ENCODE measurements around the gene LPCAT4. TPM values are rescaled to one million over a fixed set of nuclear protein-coding genes. Genes with fewer than 3 reads are reported as not detected.
"Not testable (repeated sequence)": the region's sequence is repeated elsewhere in the genome, so short reads cannot be mapped to it uniquely, and the experiment has no call there.

LPCAT4 gene
- total and polyA plus RNA-seq, 2 donors (not counting 3 experiments of a cell fraction or from before 2014, with no cell fraction given): 49.3 to 51.3 TPM

GRCh38 chr15:34353627-34354026, 13.4 kb downstream of the LPCAT4 start:
- H3K27ac ChIP-seq (ENCODE audit: insufficient read depth, low read depth, low read length): no peak overlapping the region
- H3K4me1 ChIP-seq (ENCODE audit: control insufficient read depth, extremely low read depth, insufficient read depth, low read length): no peaks in the 10 kb centered on the region
- ChIA-PET POLR2A (interaction anchor here (0.5 kb wide), 1 partner anchor 10 kb away, joined by 4 read pairs; no protein-coding TSS in a partner anchor), CTCF (interaction anchor here (1.0 to 3.2 kb wide), 3 partner anchors 10 to 113 kb away, joined by 3 to 16 read pairs (median 6); partner anchors contain the start of genes LPCAT4, NOP10 and NUTM1)
- no peak overlapping the region for H3K4me3 ChIP-seq (replicated peaks in 1 of 3; ENCODE audit: insufficient read depth in 1 of 3, low read depth in 1 of 3, low read length in 3 of 3)
- BruUV-seq (replicated peaks): no TSS peak
- TF ChIP-seq POLR2A (IDR thresholded peaks at IDR 0.05; ENCODE audit: low read depth, low read length): no peak
- TF ChIP-seq JUN (IDR thresholded peaks at IDR 0.05; ENCODE audit: borderline replicate concordance, insufficient read depth, insufficient read length, low read depth): no peak
- TF ChIP-seq POLR2AphosphoS5 (IDR thresholded peaks at IDR 0.05; ENCODE audit: insufficient read depth, low read depth, low read length): no peak
- no peak for TF ChIP-seq FOS (IDR thresholded peaks at IDR 0.05; ENCODE audit: borderline replicate concordance, insufficient read depth, low read length)
- no peak for TF ChIP-seq MYC (IDR thresholded peaks at IDR 0.05; ENCODE audit: low read depth, low read length)
- no peak for TF ChIP-seq EZH2 (IDR thresholded peaks at IDR 0.05; ENCODE audit: borderline replicate concordance, low read depth, low read length, severe bottlenecking)
- no peak for TF ChIP-seq GATA2 (IDR thresholded peaks at IDR 0.05; ENCODE audit: insufficient read depth, insufficient read length, low read depth, low read length)
- TF ChIP-seq MAX (IDR thresholded peaks at IDR 0.05; ENCODE audit: insufficient read depth, insufficient read length): no peak
- TF ChIP-seq CTCF (IDR thresholded peaks at IDR 0.05; ENCODE audit: extremely low read depth in 1 of 2, insufficient read depth in 1 of 2, low read depth in 1 of 2, low read length in 2 of 2): no peak
- FAIRE-seq (no peak), DNase-seq (ENCODE audit: low read depth, low spot score) (no peak)
- H2AFZ ChIP-seq (ENCODE audit: low read depth, low read length): no peak overlapping the region
- H3K36me3 ChIP-seq (ENCODE audit: control insufficient read depth in 2 of 2, extremely low read depth in 1 of 2, insufficient read depth in 2 of 2, low read length in 2 of 2): peaks cover 2 to 3% of the 10 kb centered on the region in 2 experiments
- intact Hi-C loops (cut with micrococcal nuclease) (no loop called here), dilution Hi-C loops (cut with MboI; ENCODE audit: extremely low pct_ligation_motif_present, low sequenced_read_pairs) (no loop called here)
- no peak overlapping the region for H3K9ac ChIP-seq (replicated peaks; ENCODE audit: extremely low read depth, insufficient read depth, low read length)
- no peaks in the 10 kb centered on the region for H3K79me2 ChIP-seq (ENCODE audit: control insufficient read depth, insufficient read depth, low read length)
- H3K9me1 ChIP-seq (replicated peaks; ENCODE audit: control insufficient read depth, extremely low read depth, insufficient read depth, low read length): no peaks in the 10 kb centered on the region
- H3K4me2 ChIP-seq (ENCODE audit: insufficient read depth, low read length): no peak overlapping the region
- no peaks in the 10 kb centered on the region for H3K27me3 ChIP-seq (ENCODE audit: control insufficient read depth in 2 of 2, insufficient read depth in 2 of 2, low read length in 2 of 2)
- no peaks in the 10 kb centered on the region for H4K20me1 ChIP-seq (replicated peaks; ENCODE audit: control insufficient read depth, extremely low read depth, insufficient read depth, low read length)
- no peaks in the 10 kb centered on the region for H3K9me3 ChIP-seq (replicated peaks; ENCODE audit: control insufficient read depth, insufficient read depth, low read length)

- H3K79me2 ChIP-seq (ENCODE audit: control insufficient read depth, insufficient read depth, low read length); intact Hi-C loops (cut with micrococcal nuclease); H3K27ac ChIP-seq (ENCODE audit: insufficient read depth, low read depth, low read length); H3K36me3 ChIP-seq (ENCODE audit: control insufficient read depth in 2 of 2, extremely low read depth in 1 of 2, insufficient read depth in 2 of 2, low read length in 2 of 2); H3K9me1 ChIP-seq (replicated peaks; ENCODE audit: control insufficient read depth, extremely low read depth, insufficient read depth, low read length); H2AFZ ChIP-seq (ENCODE audit: low read depth, low read length); H4K20me1 ChIP-seq (replicated peaks; ENCODE audit: control insufficient read depth, extremely low read depth, insufficient read depth, low read length); dilution Hi-C loops (cut with MboI; ENCODE audit: extremely low pct_ligation_motif_present, low sequenced_read_pairs); H3K4me1 ChIP-seq (ENCODE audit: control insufficient read depth, extremely low read depth, insufficient read depth, low read length); POLR2A ChIA-PET; DNase-seq (ENCODE audit: low read depth, low spot score); BruUV-seq (replicated peaks); H3K4me3 ChIP-seq (replicated peaks in 1 of 3; ENCODE audit: insufficient read depth in 1 of 3, low read depth in 1 of 3, low read length in 3 of 3); H3K27me3 ChIP-seq (ENCODE audit: control insufficient read depth in 2 of 2, insufficient read depth in 2 of 2, low read length in 2 of 2); H3K9me3 ChIP-seq (replicated peaks; ENCODE audit: control insufficient read depth, insufficient read depth, low read length); H3K4me2 ChIP-seq (ENCODE audit: insufficient read depth, low read length); H3K9ac ChIP-seq (replicated peaks; ENCODE audit: extremely low read depth, insufficient read depth, low read length); FAIRE-seq: not testable (repeated sequence)
- CTCF ChIA-PET: interaction anchor here (1.0 to 3.2 kb wide), 3 partner anchors 10 to 112 kb away, joined by 3 to 16 read pairs (median 6); partner anchors contain the start of genes LPCAT4, NOP10 and NUTM1
Observed at GRCh38 chr15:34352996-34353395, 14.0 kb downstream of the LPCAT4 start.

Data from endothelial cell of umbilical vein (primary cell).